HL-60 (cell line): ENCODE data around the gene ACTL6B.

Experiments used
- GABPA ChIP-seq: IDR thresholded peaks from 2 replicates; pipeline ENCODE4 v1.6.1; 2012; ENCODE audit warnings: low read depth
- POLR2AphosphoS5 ChIP-seq: IDR thresholded peaks from 2 replicates; pipeline ENCODE4 v1.6.1; 2012; ENCODE audit warnings: low read depth
- SPI1 ChIP-seq: IDR thresholded peaks from 2 replicates; pipeline ENCODE4 v1.6.1; 2012; ENCODE audit warnings: low read depth, mild to moderate bottlenecking, borderline replicate concordance
- TF ChIP-seq, protein P1 (sequence below): IDR thresholded peaks from one replicate; pipeline ENCODE4 v1.5.1; 2011; ENCODE audit warnings: low read length, control low read depth, inconsistent platforms; ENCODE audit not compliant: insufficient read depth
- TF ChIP-seq, protein P2 (sequence below): IDR thresholded peaks from 2 replicates; pipeline ENCODE4 v1.6.1; 2012; ENCODE audit warnings: low read depth; ENCODE audit not compliant: insufficient replicate concordance

DNA sequence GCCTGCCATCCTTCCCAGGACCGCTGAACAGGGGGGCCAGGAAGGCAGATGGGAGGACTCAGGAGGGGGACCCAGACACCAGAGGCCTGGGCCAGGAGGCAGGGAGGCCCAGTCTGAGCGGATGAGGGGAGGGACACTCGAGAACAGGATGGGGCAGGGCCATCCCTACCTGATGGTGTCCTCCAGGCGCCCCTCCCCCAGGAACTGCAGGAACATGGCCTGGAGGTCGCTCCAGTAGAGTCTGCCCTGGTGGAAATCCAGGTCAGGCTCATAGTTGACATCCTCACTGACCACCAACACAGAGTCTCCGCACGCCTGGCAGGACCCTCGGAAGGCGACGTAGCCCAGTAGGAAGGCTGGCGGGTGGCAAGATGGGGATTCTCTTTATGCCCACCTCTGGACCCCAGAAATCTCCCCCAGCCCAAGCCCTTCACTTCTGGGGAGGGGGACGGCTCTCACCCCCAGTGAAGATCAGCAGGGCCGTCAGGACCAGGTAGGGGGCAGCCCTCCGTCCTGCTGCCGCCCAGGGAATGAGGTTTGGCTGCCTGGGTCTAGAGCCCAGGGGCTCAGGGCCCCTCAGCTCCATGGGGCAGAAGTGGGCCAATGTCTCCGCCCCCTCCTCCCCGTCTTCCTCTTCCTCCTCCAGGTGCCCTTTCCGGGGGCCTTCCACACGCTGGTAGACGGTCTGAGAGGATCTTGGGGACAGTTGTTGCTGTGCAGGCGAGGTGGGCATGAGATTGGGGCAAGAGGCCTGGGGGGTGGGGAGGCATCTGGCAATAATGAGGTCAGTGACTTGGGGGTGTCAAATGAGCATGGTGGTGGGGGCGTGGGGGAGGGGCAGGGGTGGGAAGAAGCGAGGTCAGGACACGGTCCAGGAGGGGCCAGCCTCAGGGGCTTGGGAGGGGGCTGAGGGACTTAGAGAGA is 15.5 kb downstream of the ACTL6B start:
- TF ChIP-seq, protein P1, sequence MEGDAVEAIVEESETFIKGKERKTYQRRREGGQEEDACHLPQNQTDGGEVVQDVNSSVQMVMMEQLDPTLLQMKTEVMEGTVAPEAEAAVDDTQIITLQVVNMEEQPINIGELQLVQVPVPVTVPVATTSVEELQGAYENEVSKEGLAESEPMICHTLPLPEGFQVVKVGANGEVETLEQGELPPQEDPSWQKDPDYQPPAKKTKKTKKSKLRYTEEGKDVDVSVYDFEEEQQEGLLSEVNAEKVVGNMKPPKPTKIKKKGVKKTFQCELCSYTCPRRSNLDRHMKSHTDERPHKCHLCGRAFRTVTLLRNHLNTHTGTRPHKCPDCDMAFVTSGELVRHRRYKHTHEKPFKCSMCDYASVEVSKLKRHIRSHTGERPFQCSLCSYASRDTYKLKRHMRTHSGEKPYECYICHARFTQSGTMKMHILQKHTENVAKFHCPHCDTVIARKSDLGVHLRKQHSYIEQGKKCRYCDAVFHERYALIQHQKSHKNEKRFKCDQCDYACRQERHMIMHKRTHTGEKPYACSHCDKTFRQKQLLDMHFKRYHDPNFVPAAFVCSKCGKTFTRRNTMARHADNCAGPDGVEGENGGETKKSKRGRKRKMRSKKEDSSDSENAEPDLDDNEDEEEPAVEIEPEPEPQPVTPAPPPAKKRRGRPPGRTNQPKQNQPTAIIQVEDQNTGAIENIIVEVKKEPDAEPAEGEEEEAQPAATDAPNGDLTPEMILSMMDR = no peak
- TF ChIP-seq POLR2AphosphoS5 = no peak
- TF ChIP-seq, protein P2, sequence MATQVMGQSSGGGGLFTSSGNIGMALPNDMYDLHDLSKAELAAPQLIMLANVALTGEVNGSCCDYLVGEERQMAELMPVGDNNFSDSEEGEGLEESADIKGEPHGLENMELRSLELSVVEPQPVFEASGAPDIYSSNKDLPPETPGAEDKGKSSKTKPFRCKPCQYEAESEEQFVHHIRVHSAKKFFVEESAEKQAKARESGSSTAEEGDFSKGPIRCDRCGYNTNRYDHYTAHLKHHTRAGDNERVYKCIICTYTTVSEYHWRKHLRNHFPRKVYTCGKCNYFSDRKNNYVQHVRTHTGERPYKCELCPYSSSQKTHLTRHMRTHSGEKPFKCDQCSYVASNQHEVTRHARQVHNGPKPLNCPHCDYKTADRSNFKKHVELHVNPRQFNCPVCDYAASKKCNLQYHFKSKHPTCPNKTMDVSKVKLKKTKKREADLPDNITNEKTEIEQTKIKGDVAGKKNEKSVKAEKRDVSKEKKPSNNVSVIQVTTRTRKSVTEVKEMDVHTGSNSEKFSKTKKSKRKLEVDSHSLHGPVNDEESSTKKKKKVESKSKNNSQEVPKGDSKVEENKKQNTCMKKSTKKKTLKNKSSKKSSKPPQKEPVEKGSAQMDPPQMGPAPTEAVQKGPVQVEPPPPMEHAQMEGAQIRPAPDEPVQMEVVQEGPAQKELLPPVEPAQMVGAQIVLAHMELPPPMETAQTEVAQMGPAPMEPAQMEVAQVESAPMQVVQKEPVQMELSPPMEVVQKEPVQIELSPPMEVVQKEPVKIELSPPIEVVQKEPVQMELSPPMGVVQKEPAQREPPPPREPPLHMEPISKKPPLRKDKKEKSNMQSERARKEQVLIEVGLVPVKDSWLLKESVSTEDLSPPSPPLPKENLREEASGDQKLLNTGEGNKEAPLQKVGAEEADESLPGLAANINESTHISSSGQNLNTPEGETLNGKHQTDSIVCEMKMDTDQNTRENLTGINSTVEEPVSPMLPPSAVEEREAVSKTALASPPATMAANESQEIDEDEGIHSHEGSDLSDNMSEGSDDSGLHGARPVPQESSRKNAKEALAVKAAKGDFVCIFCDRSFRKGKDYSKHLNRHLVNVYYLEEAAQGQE = no peak
- TF ChIP-seq GABPA = no peak
- TF ChIP-seq SPI1 = no peak
